ENCODE results near the gene TSPAN18. TPM values are rescaled to one million over a fixed set of nuclear protein-coding genes. Genes with fewer than 3 reads are reported as not detected.

The TSPAN18 gene
- polyA plus RNA-seq, 1 of the 3 experiments (the other 2 are of a cell fraction), result 0.72 TPM

DNA sequence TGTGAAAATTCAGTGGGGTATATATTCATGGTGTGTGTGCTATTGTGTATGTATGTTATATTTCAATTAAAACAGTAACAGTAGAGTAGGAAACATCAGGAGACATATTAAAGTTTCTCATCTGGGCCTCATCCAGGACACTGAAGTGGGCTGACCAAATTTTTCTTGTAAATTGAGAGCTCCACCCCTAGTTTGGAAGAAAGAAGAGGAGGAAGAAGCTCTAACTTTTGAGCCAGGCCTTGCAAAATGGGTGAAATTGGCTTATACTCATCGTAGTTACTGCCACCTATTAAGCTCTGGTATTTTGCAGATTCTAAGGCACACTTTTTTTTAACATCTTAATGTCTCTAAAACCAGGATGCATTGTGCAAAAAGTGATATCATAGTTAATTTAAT, 33.7 kb downstream of the TSPAN18 start:
- H3K36me3 ChIP-seq (replicated peaks in 1 of 2; ENCODE audit: control insufficient read depth in 1 of 2, insufficient read depth in 2 of 2, low read length in 1 of 2), result no peaks in the 10 kb centered on the region
- ChIA-PET CTCF (interaction anchor here (0.6 to 7.9 kb wide), 13 partner anchors 13 to 348 kb away, joined by 3 to 101 read pairs (median 5); no protein-coding TSS in a partner anchor), POLR2A (interaction anchor here (0.8 to 1.4 kb wide), 2 partner anchors 13 to 14 kb away, joined by 4 to 5 read pairs; no protein-coding TSS in a partner anchor)
- no peak for DNase-seq
- H3F3A ChIP-seq (replicated peaks; ENCODE audit: insufficient read depth), result peaks cover 1% of the 10 kb centered on the region
- H3K4me1 ChIP-seq (ENCODE audit: control insufficient read depth in 1 of 2, insufficient read depth in 2 of 2, low read depth in 1 of 2, low read length in 1 of 2), result peaks cover 39 to 67% of the 10 kb centered on the region in 2 experiments; a peak in 3 of 4 replicates
- no peaks in the 10 kb centered on the region for H4K20me1 ChIP-seq (ENCODE audit: insufficient read depth)
- no peak overlapping the region for H3K4me3 ChIP-seq (ENCODE audit: low read depth in 2 of 2, low read length in 1 of 2)
- TF ChIP-seq CHD2 (IDR thresholded peaks at IDR 0.05; ENCODE audit: low read length, partially characterized antibody), result no peak
- no peak for TF ChIP-seq GATA2 (CRISPR knock-in tag; IDR thresholded peaks at IDR 0.05)
- TF ChIP-seq GABPA (IDR thresholded peaks at IDR 0.05; ENCODE audit: low read depth), result no peak
- TF ChIP-seq JUND (IDR thresholded peaks at IDR 0.05), result no peak
- TF ChIP-seq YY1 (IDR thresholded peaks at IDR 0.05; ENCODE audit: low read depth), result no peak
- no peak for TF ChIP-seq NFIC (IDR thresholded peaks at IDR 0.05; ENCODE audit: borderline replicate concordance)
- no peak for TF ChIP-seq POLR2AphosphoS5 (IDR thresholded peaks at IDR 0.05; ENCODE audit: low read depth, low read length)
- TF ChIP-seq NRF1 (IDR thresholded peaks at IDR 0.05; ENCODE audit: low read depth, low read length), result no peak
- no peak for TF ChIP-seq SIN3A (IDR thresholded peaks at IDR 0.05; ENCODE audit: borderline replicate concordance, low read depth, low read length)
- no peak overlapping the region for H3K9ac ChIP-seq
- no peaks in the 10 kb centered on the region for H3K27me3 ChIP-seq (ENCODE audit: insufficient read depth)
- H3K9me3 ChIP-seq, result 0 out of 2 replicates have a peak, but pooled peaks cover 4% of the 10 kb centered on the region
- H3K79me2 ChIP-seq (ENCODE audit: insufficient read depth), result no peaks in the 10 kb centered on the region
- peak overlapping the region in 1 of 2 experiments; percentile 96; a peak in 2 of 4 replicates for H3K27ac ChIP-seq (ENCODE audit: low read depth in 2 of 2, low read length in 1 of 2)
- 58% methylated on average over 1 of the region's 1 CpG for WGBS (ENCODE audit: low lambda C conversion rate)
- H2AFZ ChIP-seq (ENCODE audit: low read depth), result no peak overlapping the region
- no peak overlapping the region for H3K4me2 ChIP-seq
- no peaks in the 10 kb centered on the region for H3K9me2 ChIP-seq

- CTCF ChIA-PET, result interaction anchor here (0.6 to 7.9 kb wide), 16 partner anchors 13 to 349 kb away, joined by 3 to 101 read pairs (median 5); no protein-coding TSS in a partner anchor
Measured at GRCh38 chr11:44760917-44761550, 34.3 kb downstream of the TSPAN18 start.

More at GRCh38 chr11:44760917-44761550, 34.3 kb downstream of the TSPAN18 start:
- TF ChIP-seq TCF12 (IDR thresholded peaks at IDR 0.05) (peak; percentile 15; the same call in 1 of the 2 replicates), GATA2 (CRISPR knock-in tag; IDR thresholded peaks at IDR 0.05) (peak; percentile 72), CHD2 (IDR thresholded peaks at IDR 0.05; ENCODE audit: low read length, partially characterized antibody) (peak; percentile 3), EP300 (IDR thresholded peaks at IDR 0.05; ENCODE audit: borderline replicate concordance in 1 of 2, low read depth in 1 of 2, low read length in 1 of 2) (peak in 1 of 2 experiments; percentile 36; a peak in 1 of 4 replicates), POLR2AphosphoS5 (IDR thresholded peaks at IDR 0.05; ENCODE audit: low read depth, low read length) (no peak), JUND (IDR thresholded peaks at IDR 0.05) (peak; percentile 70), FOXJ3 (CRISPR knock-in tag; IDR thresholded peaks at IDR 0.05) (no peak), FOSL2 (IDR thresholded peaks at IDR 0.05; ENCODE audit: borderline replicate concordance, low read depth) (peak; percentile 85), RCOR1 (IDR thresholded peaks at IDR 0.05; ENCODE audit: low read length) (peak; percentile 65; the same call in 1 of the 2 replicates), RFX5 (IDR thresholded peaks at IDR 0.05; ENCODE audit: low read length) (peak; percentile 79; the same call in 1 of the 2 replicates), NFIC (IDR thresholded peaks at IDR 0.05; ENCODE audit: borderline replicate concordance) (peak; percentile 13; the same call in 1 of the 2 replicates), CTCF (IDR thresholded peaks at IDR 0.05) (0 out of 2 replicates have a peak, but pooled peaks have one; percentile 16), RAD21 (IDR thresholded peaks at IDR 0.05; ENCODE audit: low read length) (peak; percentile 43)
- TF ChIP-seq, protein P1, sequence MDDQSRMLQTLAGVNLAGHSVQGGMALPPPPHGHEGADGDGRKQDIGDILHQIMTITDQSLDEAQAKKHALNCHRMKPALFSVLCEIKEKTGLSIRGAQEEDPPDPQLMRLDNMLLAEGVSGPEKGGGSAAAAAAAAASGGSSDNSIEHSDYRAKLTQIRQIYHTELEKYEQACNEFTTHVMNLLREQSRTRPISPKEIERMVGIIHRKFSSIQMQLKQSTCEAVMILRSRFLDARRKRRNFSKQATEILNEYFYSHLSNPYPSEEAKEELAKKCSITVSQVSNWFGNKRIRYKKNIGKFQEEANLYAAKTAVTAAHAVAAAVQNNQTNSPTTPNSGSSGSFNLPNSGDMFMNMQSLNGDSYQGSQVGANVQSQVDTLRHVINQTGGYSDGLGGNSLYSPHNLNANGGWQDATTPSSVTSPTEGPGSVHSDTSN (IDR thresholded peaks at IDR 0.05), result peak; percentile 19; the same call in 1 of the 2 replicates
- TF ChIP-seq, protein P2, sequence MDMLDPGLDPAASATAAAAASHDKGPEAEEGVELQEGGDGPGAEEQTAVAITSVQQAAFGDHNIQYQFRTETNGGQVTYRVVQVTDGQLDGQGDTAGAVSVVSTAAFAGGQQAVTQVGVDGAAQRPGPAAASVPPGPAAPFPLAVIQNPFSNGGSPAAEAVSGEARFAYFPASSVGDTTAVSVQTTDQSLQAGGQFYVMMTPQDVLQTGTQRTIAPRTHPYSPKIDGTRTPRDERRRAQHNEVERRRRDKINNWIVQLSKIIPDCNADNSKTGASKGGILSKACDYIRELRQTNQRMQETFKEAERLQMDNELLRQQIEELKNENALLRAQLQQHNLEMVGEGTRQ (IDR thresholded peaks at IDR 0.05; ENCODE audit: borderline replicate concordance, low read depth, low read length), result no peak
- Histone ChIP-seq H3K4me3 (ENCODE audit: low read depth in 2 of 2, low read length in 1 of 2) (no peak overlapping the region), H3K27ac (ENCODE audit: low read depth in 2 of 2, low read length in 1 of 2) (peak overlapping the region in 1 of 2 experiments; percentile 96; a peak in 2 of 4 replicates), H3K27me3 (ENCODE audit: insufficient read depth) (no peaks in the 10 kb centered on the region), H3K9ac (no peak overlapping the region), H3K4me1 (ENCODE audit: control insufficient read depth in 1 of 2, insufficient read depth in 2 of 2, low read depth in 1 of 2, low read length in 1 of 2) (peaks cover 41 to 67% of the 10 kb centered on the region in 2 experiments), H3K9me3 (0 out of 2 replicates have a peak, but pooled peaks cover 4% of the 10 kb centered on the region), H3K9me2 (no peaks in the 10 kb centered on the region), H3K36me3 (replicated peaks in 1 of 2; ENCODE audit: control insufficient read depth in 1 of 2, insufficient read depth in 2 of 2, low read length in 1 of 2) (no peaks in the 10 kb centered on the region), H3K79me2 (ENCODE audit: insufficient read depth) (no peaks in the 10 kb centered on the region), H3F3A (replicated peaks; ENCODE audit: insufficient read depth) (peaks cover 7% of the 10 kb centered on the region), H2AFZ (ENCODE audit: low read depth) (no peak overlapping the region), H3K4me2 (no peak overlapping the region), H4K20me1 (ENCODE audit: insufficient read depth) (no peaks in the 10 kb centered on the region)
- peak; percentile 54 for DNase-seq
- WGBS (ENCODE audit: low lambda C conversion rate), result 7% methylated on average over 9 of the region's 10 CpGs
- POLR2A ChIA-PET, result interaction anchor here (0.7 to 1.4 kb wide), 4 partner anchors 13 to 132 kb away, joined by 3 to 5 read pairs (median 4); no protein-coding TSS in a partner anchor
